OCI-LY3 (cell line): ENCODE results near the gene MTMR2.

Source experiments
- H2AFZ ChIP-seq: fragments of 200-600, 300-600 bp; shearing (Covaris generic); 2 replicates; pipeline ENCODE4 v1.6.0; 2014; ENCODE audit warnings: antibody characterized with exemption, low read depth, low read length
- H3K27ac ChIP-seq: fragments of 200-600, 300-600 bp; sonication (generic); 2 replicates; pipeline ENCODE4 v1.5.1; 2014; ENCODE audit warnings: mild to moderate bottlenecking, low read length, moderate library complexity, mixed read lengths
- H3K27me3 ChIP-seq: fragments of 200-600, 300-600 bp; sonication (generic); 2 replicates; pipeline ENCODE4 v1.6.1; 2014; ENCODE audit warnings: low read depth, low read length, mixed read lengths
- H3K36me3 ChIP-seq: fragments of 200-600, 300-600 bp; sonication (generic); replicated peaks from 2 replicates; pipeline ENCODE3; 2014; ENCODE audit warnings: low read depth, low read length, mixed read lengths
- H3K4me1 ChIP-seq: fragments of 300-600, 200-600 bp; sonication (generic); 2 replicates; pipeline ENCODE4 v1.6.1; 2014; ENCODE audit warnings: low read length, mixed read lengths
- H3K4me2 ChIP-seq: fragments of 200-600, 300-600 bp; sonication (generic); 2 replicates; pipeline ENCODE4 v1.6.1; 2014; ENCODE audit warnings: low read length, mixed read lengths
- H3K4me3 ChIP-seq: fragments of 300-600, 200-600 bp; sonication (generic); 2 replicates; pipeline ENCODE4 v1.5.1; 2014; ENCODE audit warnings: antibody characterized with exemption, mild to moderate bottlenecking, low read length, moderate library complexity
- H3K79me2 ChIP-seq: fragments of 300-600, 200-600 bp; shearing (Covaris generic); 2 replicates; pipeline ENCODE4 v1.6.1; 2014; ENCODE audit warnings: mild to moderate bottlenecking, low read length, mixed read lengths
- H3K9ac ChIP-seq: fragments of 300-600, 200-600 bp; shearing (Covaris generic); 2 replicates; pipeline ENCODE4 v1.6.0; 2014; ENCODE audit warnings: mild to moderate bottlenecking, low read length, moderate library complexity
- H3K9me3 ChIP-seq: fragments of 200-600, 300-600 bp; shearing (Covaris generic); 2 replicates; pipeline ENCODE4 v1.6.1; 2014; ENCODE audit warnings: low read length, mixed read lengths; ENCODE audit not compliant: insufficient read depth
- H4K20me1 ChIP-seq: fragments of 200-600, 300-600 bp; sonication (generic); 2 replicates; pipeline ENCODE4 v1.6.1; 2016; ENCODE audit warnings: low read length, mixed read lengths; ENCODE audit not compliant: insufficient read depth
- EZH2phosphoT487 ChIP-seq: fragments of 200-600 bp; shearing (Covaris generic); IDR thresholded peaks from 2 replicates; pipeline ENCODE4 v1.6.1; 2018; ENCODE audit warnings: antibody characterized with exemption, mixed run types, low read depth
- TF ChIP-seq, protein P1 (sequence below): fragments of 200-600, 300-600 bp; sonication (generic); IDR thresholded peaks from 2 replicates; pipeline ENCODE4 v1.5.1; 2014; ENCODE audit warnings: antibody characterized with exemption, low read length, low read depth

Gene MTMR2

DNA sequence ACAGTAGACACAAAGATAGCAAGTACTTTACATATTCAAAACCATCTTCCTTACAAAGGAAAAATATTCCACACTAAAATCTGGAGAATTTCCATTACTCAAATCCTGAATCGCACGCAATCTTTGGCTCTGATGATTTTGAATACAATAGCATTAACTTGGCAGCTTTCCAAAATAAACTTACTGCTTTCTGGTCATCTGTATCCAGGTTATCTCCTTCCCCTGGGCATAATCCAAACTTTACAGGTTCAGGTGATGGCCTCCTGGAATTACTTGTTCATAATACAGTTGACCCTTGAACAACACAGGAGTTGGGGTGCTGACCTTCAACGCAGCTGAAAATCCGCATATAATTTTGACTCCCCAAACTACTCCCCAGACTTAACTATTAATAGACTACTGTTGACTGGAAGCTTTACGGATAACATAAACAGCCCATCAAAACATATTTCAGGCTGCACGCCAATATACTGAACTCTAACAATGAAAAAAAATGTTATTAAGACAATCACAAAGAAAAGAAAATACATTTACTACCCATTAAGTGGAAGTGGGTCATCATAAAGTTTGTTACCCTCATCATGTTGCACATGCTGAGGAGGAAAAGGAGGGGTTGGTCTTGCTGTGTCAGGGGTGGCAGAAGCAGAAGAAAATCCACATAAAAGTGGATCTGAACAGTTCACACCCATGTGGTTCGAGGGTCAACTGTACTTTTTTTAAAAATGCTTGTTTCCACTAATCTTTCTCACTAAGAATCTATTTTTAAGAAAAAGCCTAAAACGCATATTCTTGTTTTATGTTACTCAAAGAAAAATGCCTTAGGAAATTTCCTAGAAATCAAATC is 6.5 kb downstream of the MTMR2 start:
- Histone ChIP-seq H3K79me2 (peaks cover 35% of the 10 kb centered on the region), H3K9ac (no peak overlapping the region)
- TF ChIP-seq, protein P1, sequence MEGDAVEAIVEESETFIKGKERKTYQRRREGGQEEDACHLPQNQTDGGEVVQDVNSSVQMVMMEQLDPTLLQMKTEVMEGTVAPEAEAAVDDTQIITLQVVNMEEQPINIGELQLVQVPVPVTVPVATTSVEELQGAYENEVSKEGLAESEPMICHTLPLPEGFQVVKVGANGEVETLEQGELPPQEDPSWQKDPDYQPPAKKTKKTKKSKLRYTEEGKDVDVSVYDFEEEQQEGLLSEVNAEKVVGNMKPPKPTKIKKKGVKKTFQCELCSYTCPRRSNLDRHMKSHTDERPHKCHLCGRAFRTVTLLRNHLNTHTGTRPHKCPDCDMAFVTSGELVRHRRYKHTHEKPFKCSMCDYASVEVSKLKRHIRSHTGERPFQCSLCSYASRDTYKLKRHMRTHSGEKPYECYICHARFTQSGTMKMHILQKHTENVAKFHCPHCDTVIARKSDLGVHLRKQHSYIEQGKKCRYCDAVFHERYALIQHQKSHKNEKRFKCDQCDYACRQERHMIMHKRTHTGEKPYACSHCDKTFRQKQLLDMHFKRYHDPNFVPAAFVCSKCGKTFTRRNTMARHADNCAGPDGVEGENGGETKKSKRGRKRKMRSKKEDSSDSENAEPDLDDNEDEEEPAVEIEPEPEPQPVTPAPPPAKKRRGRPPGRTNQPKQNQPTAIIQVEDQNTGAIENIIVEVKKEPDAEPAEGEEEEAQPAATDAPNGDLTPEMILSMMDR: no peak
- TF ChIP-seq EZH2phosphoT487: no peak

DNA sequence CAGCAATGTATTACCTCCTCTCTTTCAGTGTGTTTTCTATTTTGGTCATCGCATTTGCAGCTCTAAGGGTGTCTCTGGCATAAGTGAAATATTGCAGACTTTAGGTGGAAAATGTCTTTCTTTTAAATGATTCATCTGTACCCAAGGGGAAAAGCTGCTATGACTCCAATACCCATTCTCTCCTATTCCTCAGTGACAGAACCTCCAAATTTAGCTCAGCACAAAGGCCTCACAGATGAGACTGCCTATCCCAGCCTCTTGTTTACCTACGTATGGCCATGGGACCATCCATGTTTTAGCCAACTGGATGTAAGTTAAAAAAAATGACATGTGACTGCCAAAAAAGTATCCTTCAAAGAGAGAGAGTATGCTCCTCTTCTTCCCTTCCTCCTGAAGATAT is 7.9 kb downstream of the MTMR2 start:
- no peak overlapping the region for H3K4me3 ChIP-seq
- no peak overlapping the region for H3K4me2 ChIP-seq
- H3K4me1 ChIP-seq: no peaks in the 10 kb centered on the region
- H3K9ac ChIP-seq: no peak overlapping the region
- no peak for TF ChIP-seq EZH2phosphoT487
- TF ChIP-seq, protein P1: no peak
- H3K27me3 ChIP-seq: no peaks in the 10 kb centered on the region
- H3K9me3 ChIP-seq: no peaks in the 10 kb centered on the region
- no peak overlapping the region for H2AFZ ChIP-seq
- no peak overlapping the region for H3K27ac ChIP-seq
- no peaks in the 10 kb centered on the region for H4K20me1 ChIP-seq
- no peaks in the 10 kb centered on the region for H3K36me3 ChIP-seq
- peaks cover 31% of the 10 kb centered on the region for H3K79me2 ChIP-seq

More for the DNA sequence above, 6.5 kb downstream of the MTMR2 start:
- no peaks in the 10 kb centered on the region for H4K20me1 ChIP-seq
- no peak overlapping the region for H3K4me2 ChIP-seq
- no peak overlapping the region for H3K27ac ChIP-seq
- no peak overlapping the region for H2AFZ ChIP-seq
- H3K9me3 ChIP-seq: no peaks in the 10 kb centered on the region
- H3K4me1 ChIP-seq: peaks cover 1% of the 10 kb centered on the region; the same call in 1 of the 2 replicates
- no peaks in the 10 kb centered on the region for H3K36me3 ChIP-seq
- no peak overlapping the region for H3K4me3 ChIP-seq
- no peaks in the 10 kb centered on the region for H3K27me3 ChIP-seq

DNA sequence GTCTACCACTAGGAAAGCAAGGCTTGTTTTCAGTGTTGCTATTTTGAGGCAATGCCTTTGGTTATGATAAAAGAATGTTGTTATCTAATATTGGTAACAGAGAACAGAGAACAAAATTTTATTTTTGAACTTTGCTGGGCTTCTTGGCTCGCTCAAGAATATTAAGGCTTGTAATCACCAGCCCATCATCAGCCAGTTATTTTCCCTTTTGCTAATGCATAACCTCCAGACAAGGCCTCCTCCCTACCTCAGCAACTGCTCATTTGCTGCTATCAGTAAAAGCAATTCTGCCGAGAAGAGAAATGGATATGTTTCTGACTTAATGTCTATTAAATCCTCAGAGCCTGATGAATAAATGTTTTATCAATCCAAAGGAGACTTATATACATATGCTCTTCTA is 8.9 kb downstream of the MTMR2 start:
- Histone ChIP-seq H2AFZ (no peak overlapping the region), H3K9me3 (no peaks in the 10 kb centered on the region), H3K4me3 (no peak overlapping the region), H3K36me3 (no peaks in the 10 kb centered on the region), H3K9ac (no peak overlapping the region), H3K4me2 (no peak overlapping the region), H3K4me1 (no peaks in the 10 kb centered on the region), H3K27me3 (no peaks in the 10 kb centered on the region), H3K27ac (no peak overlapping the region), H3K79me2 (peaks cover 29% of the 10 kb centered on the region), H4K20me1 (no peaks in the 10 kb centered on the region)
- TF ChIP-seq EZH2phosphoT487: no peak
- TF ChIP-seq, protein P1: no peak

DNA sequence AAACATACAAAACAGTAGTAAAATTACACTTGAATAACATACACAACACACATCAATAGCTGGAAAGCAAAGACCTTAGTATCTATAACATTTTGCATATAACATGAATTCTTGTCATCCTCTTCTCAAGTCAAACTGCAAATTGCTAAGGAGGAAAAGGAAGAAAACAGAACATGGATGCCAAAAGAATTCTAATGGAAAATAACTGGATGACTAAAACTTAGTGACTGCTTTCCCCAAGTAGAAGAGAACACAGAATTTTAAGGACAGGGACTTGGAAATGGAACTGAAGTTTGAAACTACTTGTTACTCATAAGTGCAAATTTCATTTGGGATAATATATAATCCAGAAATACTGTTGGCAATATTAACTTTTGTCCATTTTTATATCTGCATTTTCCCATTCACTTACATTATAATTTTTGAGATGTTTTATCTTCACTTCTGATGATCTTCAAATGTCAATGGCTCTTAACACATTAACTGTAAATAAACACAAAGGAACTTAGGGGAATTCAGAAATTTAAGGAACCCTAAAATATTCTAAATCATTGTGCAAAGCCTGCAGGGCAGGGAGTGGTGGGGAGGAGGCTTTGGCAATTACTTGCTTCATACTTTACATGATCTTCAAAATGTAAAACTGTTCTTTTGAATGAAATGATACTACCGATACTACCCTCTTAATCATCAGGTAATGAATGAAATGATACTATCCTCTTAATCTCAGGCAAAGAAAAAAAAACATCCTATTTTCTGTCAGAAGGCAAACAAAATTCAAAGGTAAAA is 9.9 kb downstream of the MTMR2 start:
- Histone ChIP-seq H3K79me2 (peaks cover 23% of the 10 kb centered on the region), H3K27ac (no peak overlapping the region)

More for the DNA sequence above, 9.9 kb downstream of the MTMR2 start:
- Histone ChIP-seq H3K36me3 (no peaks in the 10 kb centered on the region), H3K27me3 (no peaks in the 10 kb centered on the region), H3K4me3 (no peak overlapping the region), H3K4me2 (no peak overlapping the region), H3K9me3 (no peaks in the 10 kb centered on the region), H4K20me1 (no peaks in the 10 kb centered on the region), H3K9ac (no peak overlapping the region), H2AFZ (no peak overlapping the region), H3K4me1 (no peaks in the 10 kb centered on the region)
- TF ChIP-seq, protein P1: no peak
- TF ChIP-seq EZH2phosphoT487: no peak
